Measurements from ENCODE around the gene TACR2. TPM values are rescaled to one million over a fixed set of nuclear protein-coding genes. Genes with fewer than 3 reads are reported as not detected.

Gene TACR2
- total RNA-seq, 1 donor from 2014 or later: not detected

DNA sequence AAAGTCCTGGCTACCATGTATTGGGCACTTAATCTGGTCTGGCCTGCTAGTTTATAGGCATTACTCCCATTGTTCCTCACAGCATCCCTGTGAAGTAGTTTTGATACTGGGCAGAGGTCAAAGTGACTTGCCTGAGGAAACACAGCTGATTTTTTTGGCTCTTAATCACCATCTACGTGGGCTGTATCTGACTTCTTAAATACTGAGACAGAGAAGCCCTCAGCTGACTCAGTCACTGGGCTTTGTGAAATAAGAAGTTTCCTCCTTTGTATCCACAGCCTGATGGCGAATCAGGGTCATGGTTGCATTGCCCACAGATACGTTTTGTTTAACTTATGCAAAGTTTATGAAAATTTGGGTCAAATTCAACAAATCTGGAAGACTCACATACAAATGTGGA is 13.2 kb downstream of the TACR2 start:
- TF ChIP-seq, protein P1, sequence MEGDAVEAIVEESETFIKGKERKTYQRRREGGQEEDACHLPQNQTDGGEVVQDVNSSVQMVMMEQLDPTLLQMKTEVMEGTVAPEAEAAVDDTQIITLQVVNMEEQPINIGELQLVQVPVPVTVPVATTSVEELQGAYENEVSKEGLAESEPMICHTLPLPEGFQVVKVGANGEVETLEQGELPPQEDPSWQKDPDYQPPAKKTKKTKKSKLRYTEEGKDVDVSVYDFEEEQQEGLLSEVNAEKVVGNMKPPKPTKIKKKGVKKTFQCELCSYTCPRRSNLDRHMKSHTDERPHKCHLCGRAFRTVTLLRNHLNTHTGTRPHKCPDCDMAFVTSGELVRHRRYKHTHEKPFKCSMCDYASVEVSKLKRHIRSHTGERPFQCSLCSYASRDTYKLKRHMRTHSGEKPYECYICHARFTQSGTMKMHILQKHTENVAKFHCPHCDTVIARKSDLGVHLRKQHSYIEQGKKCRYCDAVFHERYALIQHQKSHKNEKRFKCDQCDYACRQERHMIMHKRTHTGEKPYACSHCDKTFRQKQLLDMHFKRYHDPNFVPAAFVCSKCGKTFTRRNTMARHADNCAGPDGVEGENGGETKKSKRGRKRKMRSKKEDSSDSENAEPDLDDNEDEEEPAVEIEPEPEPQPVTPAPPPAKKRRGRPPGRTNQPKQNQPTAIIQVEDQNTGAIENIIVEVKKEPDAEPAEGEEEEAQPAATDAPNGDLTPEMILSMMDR (IDR thresholded peaks at IDR 0.05; ENCODE audit: partially characterized antibody, unreplicated experiment): no peak
- Mint-ChIP-seq H3K27me3 (ENCODE audit: unreplicated experiment) (peaks cover 5% of the 10 kb centered on the region), H3K27ac (ENCODE audit: unreplicated experiment) (no peak overlapping the region), H3K4me3 (ENCODE audit: unreplicated experiment) (no peak overlapping the region), H3K36me3 (ENCODE audit: unreplicated experiment) (peaks cover 10% of the 10 kb centered on the region), H3K4me1 (ENCODE audit: low read depth, unreplicated experiment) (peaks cover 20% of the 10 kb centered on the region), H3K9me3 (ENCODE audit: unreplicated experiment) (peaks cover 18% of the 10 kb centered on the region)
- no peak for DNase-seq

DNA sequence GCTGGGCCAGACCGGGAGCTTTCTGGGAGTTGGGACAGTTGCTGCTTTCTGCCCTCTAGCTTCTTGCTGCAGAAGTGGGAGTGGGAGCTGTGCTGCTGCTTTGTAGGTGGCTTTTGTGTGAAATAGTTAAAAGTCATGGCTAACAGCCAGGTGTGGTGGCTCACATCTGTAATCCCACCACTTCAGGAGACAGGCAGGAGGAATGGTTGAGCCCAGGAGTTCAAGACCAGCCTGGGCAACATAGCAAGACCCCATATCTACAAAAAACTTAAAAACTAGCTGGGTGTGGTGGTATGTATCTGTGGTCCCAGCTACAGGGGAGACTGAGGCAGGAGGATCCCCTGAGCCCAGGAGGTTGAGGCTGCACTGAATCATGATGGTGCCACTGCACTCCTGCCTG is 13.7 kb downstream of the TACR2 start:
- peaks cover 5% of the 10 kb centered on the region for H3K27me3 Mint-ChIP-seq (ENCODE audit: unreplicated experiment)
- peaks cover 13% of the 10 kb centered on the region for H3K9me3 Mint-ChIP-seq (ENCODE audit: unreplicated experiment)
- H3K27ac Mint-ChIP-seq (ENCODE audit: unreplicated experiment): no peak overlapping the region
- H3K4me3 Mint-ChIP-seq (ENCODE audit: unreplicated experiment): no peak overlapping the region
- no peak for DNase-seq
- H3K4me1 Mint-ChIP-seq (ENCODE audit: low read depth, unreplicated experiment): peaks cover 17% of the 10 kb centered on the region
- peaks cover 10% of the 10 kb centered on the region for H3K36me3 Mint-ChIP-seq (ENCODE audit: unreplicated experiment)
- TF ChIP-seq, protein P1 (IDR thresholded peaks at IDR 0.05; ENCODE audit: partially characterized antibody, unreplicated experiment): no peak

DNA sequence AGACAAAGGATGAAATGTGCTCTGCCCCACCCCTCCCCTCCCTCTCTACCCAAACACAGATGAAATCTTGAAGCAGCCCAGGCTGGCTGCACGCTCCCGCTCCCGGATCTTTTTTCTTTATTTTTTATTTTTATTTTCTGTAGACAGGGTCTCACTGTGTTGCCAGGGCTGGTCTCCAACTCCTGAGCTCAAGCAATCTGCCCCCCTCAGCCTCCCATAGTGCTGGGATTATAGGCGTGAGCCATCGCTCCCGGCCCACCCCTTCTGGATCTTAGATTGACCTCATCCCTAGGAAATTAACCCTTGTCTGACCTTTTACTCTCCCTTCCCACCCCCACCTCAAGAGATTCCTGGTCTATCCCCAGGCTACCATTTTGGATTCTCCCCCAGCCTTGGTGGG is 14.3 kb downstream of the TACR2 start:
- peaks cover 10% of the 10 kb centered on the region for H3K36me3 Mint-ChIP-seq (ENCODE audit: unreplicated experiment)
- H3K27ac Mint-ChIP-seq (ENCODE audit: unreplicated experiment): no peak overlapping the region
- H3K9me3 Mint-ChIP-seq (ENCODE audit: unreplicated experiment): peaks cover 11% of the 10 kb centered on the region
- H3K27me3 Mint-ChIP-seq (ENCODE audit: unreplicated experiment): peaks cover 5% of the 10 kb centered on the region
- TF ChIP-seq, protein P1 (IDR thresholded peaks at IDR 0.05; ENCODE audit: partially characterized antibody, unreplicated experiment): no peak
- no peak for DNase-seq
- no peak overlapping the region for H3K4me3 Mint-ChIP-seq (ENCODE audit: unreplicated experiment)
- H3K4me1 Mint-ChIP-seq (ENCODE audit: low read depth, unreplicated experiment): peaks cover 16% of the 10 kb centered on the region

DNA sequence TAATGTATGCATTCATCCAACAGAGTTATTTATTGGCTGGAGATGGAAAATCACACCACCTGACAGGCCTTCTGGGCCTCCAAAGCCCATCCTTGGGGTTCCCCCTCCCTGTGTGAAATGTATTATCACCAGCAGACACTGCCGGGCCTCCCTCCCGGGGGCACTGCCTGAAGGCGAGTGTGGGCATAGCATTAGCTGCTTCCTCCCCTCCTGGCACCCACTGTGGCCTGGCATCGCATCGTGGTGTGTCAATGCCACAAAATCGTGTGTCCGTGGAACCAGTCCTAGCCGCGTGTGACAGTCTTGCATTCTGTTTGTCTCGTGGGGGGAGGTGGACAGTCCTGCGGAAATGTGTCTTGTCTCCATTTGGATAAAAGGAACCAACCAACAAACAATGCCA is 15.3 kb downstream of the TACR2 start:
- no peak for DNase-seq
- Mint-ChIP-seq H3K27me3 (ENCODE audit: unreplicated experiment) (peaks cover 5% of the 10 kb centered on the region), H3K4me3 (ENCODE audit: unreplicated experiment) (no peak overlapping the region), H3K4me1 (ENCODE audit: low read depth, unreplicated experiment) (peaks cover 12% of the 10 kb centered on the region), H3K36me3 (ENCODE audit: unreplicated experiment) (peaks cover 10% of the 10 kb centered on the region), H3K9me3 (ENCODE audit: unreplicated experiment) (peaks cover 11% of the 10 kb centered on the region), H3K27ac (ENCODE audit: unreplicated experiment) (no peak overlapping the region)
- TF ChIP-seq, protein P1 (IDR thresholded peaks at IDR 0.05; ENCODE audit: partially characterized antibody, unreplicated experiment): no peak

DNA sequence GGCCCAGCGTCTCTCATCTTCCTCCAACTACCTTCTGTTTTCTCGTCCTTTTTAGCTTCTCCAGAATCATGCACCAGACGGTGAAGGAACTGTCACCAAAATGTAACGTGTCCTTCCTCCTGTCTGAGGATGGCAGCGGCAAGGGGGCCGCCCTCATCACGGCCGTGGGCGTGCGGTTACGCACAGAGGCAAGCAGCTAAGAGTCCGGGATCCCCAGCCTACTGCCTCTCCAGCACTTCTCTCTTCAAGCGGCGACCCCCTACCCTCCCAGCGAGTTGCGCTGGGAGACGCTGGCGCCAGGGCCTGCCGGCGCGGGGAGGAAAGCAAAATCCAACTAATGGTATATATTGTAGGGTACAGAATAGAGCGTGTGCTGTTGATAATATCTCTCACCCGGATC is 15.8 kb downstream of the TACR2 start:
- Mint-ChIP-seq H3K4me3 (ENCODE audit: unreplicated experiment) (no peak overlapping the region), H3K9me3 (ENCODE audit: unreplicated experiment) (peaks cover 10% of the 10 kb centered on the region), H3K27ac (ENCODE audit: unreplicated experiment) (no peak overlapping the region), H3K27me3 (ENCODE audit: unreplicated experiment) (peaks cover under 1% of the 10 kb centered on the region), H3K4me1 (ENCODE audit: low read depth, unreplicated experiment) (peaks cover 7% of the 10 kb centered on the region), H3K36me3 (ENCODE audit: unreplicated experiment) (peaks cover 10% of the 10 kb centered on the region)
- DNase-seq: no peak
- TF ChIP-seq, protein P1 (IDR thresholded peaks at IDR 0.05; ENCODE audit: partially characterized antibody, unreplicated experiment): no peak
